HepG2 (cell line): ENCODE data around the gene PPCDC. TPM values are rescaled to one million over a fixed set of nuclear protein-coding genes. Genes with fewer than 3 reads are reported as not detected.

Source experiments
- ARNT2 ChIP-seq: sonication (generic); formaldehyde crosslinking; IDR thresholded peaks from 2 replicates; pipeline ENCODE4 v1.8.0; 2022; ENCODE audit warnings: mild to moderate bottlenecking, low read depth, missing genetic modification reagents, moderate library complexity
- ATF1 ChIP-seq: IDR thresholded peaks from 2 replicates; pipeline ENCODE4 v1.6.1; 2016; ENCODE audit warnings: mild to moderate bottlenecking, control low read depth
- FOSL1 ChIP-seq: sonication (generic); formaldehyde crosslinking; IDR thresholded peaks from 2 replicates; pipeline ENCODE4 v1.9.0; 2021; ENCODE audit warnings: missing genetic modification reagents, borderline replicate concordance
- FOSL2 ChIP-seq: sonication (generic); formaldehyde crosslinking; IDR thresholded peaks from 2 replicates; pipeline ENCODE4 v1.4.0; 2020; ENCODE audit warnings: missing genetic modification reagents
- HCFC1 ChIP-seq: fragments of 150-350 bp; IDR thresholded peaks from 2 replicates; pipeline ENCODE4 v1.6.1; 2014; ENCODE audit warnings: low read depth, low read length
- HOXA3 ChIP-seq: sonication (generic); formaldehyde crosslinking; IDR thresholded peaks from 2 replicates; pipeline ENCODE4 v1.5.0; 2020; ENCODE audit warnings: missing genetic modification reagents
- MIER3 ChIP-seq: IDR thresholded peaks from 2 replicates; pipeline ENCODE4 v1.6.1; 2016; ENCODE audit warnings: missing compliant biosample characterization, borderline replicate concordance
- NAIF1 ChIP-seq: sonication (generic); formaldehyde crosslinking; IDR thresholded peaks from 2 replicates; pipeline ENCODE4 v1.5.0; 2020; ENCODE audit warnings: mild to moderate bottlenecking, missing genetic modification reagents, borderline replicate concordance
- NFYB ChIP-seq: sonication (generic); formaldehyde crosslinking; IDR thresholded peaks from 2 replicates; pipeline ENCODE4 v1.4.0; 2020; ENCODE audit warnings: missing genetic modification reagents
- NFYC ChIP-seq: IDR thresholded peaks from 2 replicates; pipeline ENCODE4 v1.6.1; 2016; ENCODE audit warnings: missing genetic modification reagents, missing compliant biosample characterization
- RCOR2 ChIP-seq: IDR thresholded peaks from 2 replicates; pipeline ENCODE4 v1.6.1; 2016; ENCODE audit warnings: missing biosample characterization, missing genetic modification reagents
- REXO4 ChIP-seq: sonication (generic); formaldehyde crosslinking; IDR thresholded peaks from 2 replicates; pipeline ENCODE4 v1.8.0; 2022; ENCODE audit warnings: missing genetic modification reagents, mild to moderate bottlenecking, borderline replicate concordance
- SAFB2 ChIP-seq: sonication (generic); formaldehyde crosslinking; IDR thresholded peaks from 2 replicates; pipeline ENCODE4 v1.5.1; 2020; ENCODE audit warnings: missing genetic modification reagents, low read depth, mild to moderate bottlenecking, borderline replicate concordance
- SMYD3 ChIP-seq: sonication (generic); formaldehyde crosslinking; IDR thresholded peaks from 2 replicates; pipeline ENCODE4 v1.8.1; 2023; ENCODE audit warnings: mild to moderate bottlenecking, missing genetic modification reagents
- STAT5B ChIP-seq: sonication (generic); formaldehyde crosslinking; IDR thresholded peaks from 2 replicates; pipeline ENCODE4 v1.4.0; 2020; ENCODE audit warnings: missing genetic modification reagents
- ZBTB38 ChIP-seq: sonication (generic); formaldehyde crosslinking; IDR thresholded peaks from 2 replicates; pipeline ENCODE4 v1.5.1; 2020; ENCODE audit warnings: mild to moderate bottlenecking, missing genetic modification reagents
- ZKSCAN5 ChIP-seq: sonication (generic); formaldehyde crosslinking; IDR thresholded peaks from 2 replicates; pipeline ENCODE4 v1.5.1; 2020; ENCODE audit warnings: mild to moderate bottlenecking, missing genetic modification reagents
- ZMYM4 ChIP-seq: sonication (generic); formaldehyde crosslinking; IDR thresholded peaks from 2 replicates; pipeline ENCODE4 v1.8.1; 2023; ENCODE audit warnings: mild to moderate bottlenecking, missing genetic modification reagents
- ZNF124 ChIP-seq: sonication (generic); formaldehyde crosslinking; IDR thresholded peaks from 2 replicates; pipeline ENCODE4 v1.4.0; 2020; ENCODE audit warnings: missing genetic modification reagents
- ZNF160 ChIP-seq: sonication (generic); formaldehyde crosslinking; IDR thresholded peaks from 2 replicates; pipeline ENCODE4 v1.8.0; 2022; ENCODE audit warnings: mild to moderate bottlenecking, inconsistent platforms, missing genetic modification reagents
- ZNF317 ChIP-seq: sonication (generic); formaldehyde crosslinking; IDR thresholded peaks from 2 replicates; pipeline ENCODE4 v1.5.0; 2020; ENCODE audit warnings: mild to moderate bottlenecking, missing genetic modification reagents
- ZNF44 ChIP-seq: sonication (generic); formaldehyde crosslinking; IDR thresholded peaks from 2 replicates; pipeline ENCODE4 v1.5.1; 2020; ENCODE audit warnings: mild to moderate bottlenecking, missing genetic modification reagents
- ZNF556 ChIP-seq: sonication (generic); formaldehyde crosslinking; IDR thresholded peaks from 2 replicates; pipeline ENCODE4 v1.4.0; 2020; ENCODE audit warnings: mild to moderate bottlenecking, missing genetic modification reagents, borderline replicate concordance
- ZNF775 ChIP-seq: sonication (generic); formaldehyde crosslinking; IDR thresholded peaks from 2 replicates; pipeline ENCODE4 v1.4.0; 2020; ENCODE audit warnings: missing genetic modification reagents, mild to moderate bottlenecking, moderate library complexity, borderline replicate concordance
- ZSCAN12 ChIP-seq: sonication (generic); formaldehyde crosslinking; IDR thresholded peaks from 2 replicates; pipeline ENCODE4 v1.9.0; 2021; ENCODE audit warnings: mild to moderate bottlenecking, missing genetic modification reagents
- polyA plus RNA-seq, 8 experiments: library from polyadenylated mRNA; depleted of rRNA in 3 of 8; stranded (reverse) in 7 of 8; unstranded in 1 of 8; fragments of >200 nt; fragmentation: Illumina TruSeq in 4 of 8; extraction: Trizol in 4 of 8; gene quantifications; 2 replicates each; pipeline versions ENCODE4 v1.2.1 to v1.2.3, GENCODE V29; 2011 to 2016; ENCODE audit warnings: low read depth in 4 of 8, missing spikeins in 1 of 8, mixed read lengths in 1 of 8; ENCODE audit not compliant: insufficient read depth in 1 of 8
- total RNA-seq, 5 experiments: library from RNA; depleted of rRNA; stranded (reverse); fragments of >200 nt; fragmentation: Illumina TruSeq; extraction: Trizol; gene quantifications; 2 replicates each; pipeline ENCODE4 v1.2.3, GENCODE V29; 2016; ENCODE audit warnings: low read depth in 1 of 5
- TF ChIP-seq, protein P1 (sequence below): sonication (generic); formaldehyde crosslinking; IDR thresholded peaks from 2 replicates; pipeline ENCODE4 v1.5.0; 2020; ENCODE audit warnings: mild to moderate bottlenecking, missing genetic modification reagents
- TF ChIP-seq, protein P2 (sequence below): IDR thresholded peaks from 2 replicates; pipeline ENCODE4 v1.6.1; 2016; ENCODE audit warnings: missing biosample characterization, missing genetic modification reagents, low read depth
- TF ChIP-seq, protein P3 (sequence below): sonication (generic); formaldehyde crosslinking; IDR thresholded peaks from 2 replicates; pipeline ENCODE4 v1.5.0; 2020; ENCODE audit warnings: missing genetic modification reagents

Gene PPCDC
- total and polyA plus RNA-seq, 2 of the 13 experiments (the other 11 are each of a cell fraction or from before 2014, with no cell fraction given), result 12.3 to 12.8 TPM

DNA sequence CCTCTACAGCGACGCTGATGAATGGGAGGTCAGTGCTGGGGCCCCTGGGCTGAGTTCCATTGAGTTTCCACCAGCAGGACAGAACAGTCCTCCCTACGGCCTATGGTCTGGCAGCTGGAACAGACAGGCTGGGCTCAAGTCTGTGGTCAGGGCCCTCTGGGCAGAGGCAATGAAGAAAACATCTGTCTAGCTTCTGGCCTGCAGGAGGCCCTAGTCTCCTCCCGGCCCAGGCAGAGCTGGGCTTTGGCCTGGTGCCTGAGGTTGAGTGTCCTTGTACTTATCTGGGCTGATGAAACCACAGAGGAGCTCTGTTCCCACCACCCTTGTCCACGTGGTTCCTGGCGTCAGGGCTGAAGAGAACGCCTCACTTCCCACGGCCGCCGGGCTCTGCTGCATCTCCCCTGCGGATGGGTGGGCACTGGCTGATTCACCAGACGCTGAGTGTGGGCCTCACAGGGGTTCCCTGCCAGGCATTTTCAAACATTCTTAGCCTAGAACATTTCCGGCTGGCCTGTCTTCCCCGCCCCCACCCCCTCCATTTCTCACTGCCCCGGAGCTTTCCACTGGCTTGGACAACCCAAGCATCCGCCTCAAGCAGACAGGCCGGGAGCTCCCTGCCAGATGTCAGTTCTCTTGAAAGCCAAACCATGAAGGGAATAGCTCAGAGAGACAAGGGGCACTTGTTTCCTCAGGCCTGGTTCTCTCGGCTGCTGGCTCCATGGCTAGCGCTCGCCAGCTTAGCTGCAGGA lies 20.3 kb downstream of the PPCDC start (continued):
- TF ChIP-seq HCFC1 (no peak), ZNF775 (CRISPR knock-in tag) (no peak), STAT5B (CRISPR knock-in tag) (no peak), RCOR2 (CRISPR knock-in tag) (peak; percentile 22), ZKSCAN5 (CRISPR knock-in tag) (0 out of 2 replicates have a peak, but pooled peaks have one; percentile 47), NAIF1 (CRISPR knock-in tag) (no peak), ZNF556 (no peak; the same call in 1 of the 2 replicates), SAFB2 (CRISPR knock-in tag) (no peak), HOXA3 (CRISPR knock-in tag) (peak; percentile 77), MIER3 (CRISPR knock-in tag) (peak; percentile 78; the same call in 1 of the 2 replicates), FOSL1 (no peak), SMYD3 (0 out of 2 replicates have a peak, but pooled peaks have one; percentile 18), ZNF44 (CRISPR knock-in tag) (no peak), ARNT2 (peak; percentile 80), ZMYM4 (CRISPR knock-in tag) (peak; percentile 90), ZSCAN12 (CRISPR knock-in tag) (no peak), ZNF160 (CRISPR knock-in tag) (no peak), ZNF124 (CRISPR knock-in tag) (no peak), ZBTB38 (CRISPR knock-in tag) (peak; percentile 40; the same call in 1 of the 2 replicates), NFYC (CRISPR knock-in tag) (no peak), REXO4 (CRISPR knock-in tag) (no peak), FOSL2 (CRISPR knock-in tag) (peak; percentile 84), ZNF317 (0 out of 2 replicates have a peak, but pooled peaks have one; percentile 40), ATF1 (CRISPR knock-in tag) (no peak), NFYB (CRISPR knock-in tag) (no peak)
- TF ChIP-seq, protein P1, sequence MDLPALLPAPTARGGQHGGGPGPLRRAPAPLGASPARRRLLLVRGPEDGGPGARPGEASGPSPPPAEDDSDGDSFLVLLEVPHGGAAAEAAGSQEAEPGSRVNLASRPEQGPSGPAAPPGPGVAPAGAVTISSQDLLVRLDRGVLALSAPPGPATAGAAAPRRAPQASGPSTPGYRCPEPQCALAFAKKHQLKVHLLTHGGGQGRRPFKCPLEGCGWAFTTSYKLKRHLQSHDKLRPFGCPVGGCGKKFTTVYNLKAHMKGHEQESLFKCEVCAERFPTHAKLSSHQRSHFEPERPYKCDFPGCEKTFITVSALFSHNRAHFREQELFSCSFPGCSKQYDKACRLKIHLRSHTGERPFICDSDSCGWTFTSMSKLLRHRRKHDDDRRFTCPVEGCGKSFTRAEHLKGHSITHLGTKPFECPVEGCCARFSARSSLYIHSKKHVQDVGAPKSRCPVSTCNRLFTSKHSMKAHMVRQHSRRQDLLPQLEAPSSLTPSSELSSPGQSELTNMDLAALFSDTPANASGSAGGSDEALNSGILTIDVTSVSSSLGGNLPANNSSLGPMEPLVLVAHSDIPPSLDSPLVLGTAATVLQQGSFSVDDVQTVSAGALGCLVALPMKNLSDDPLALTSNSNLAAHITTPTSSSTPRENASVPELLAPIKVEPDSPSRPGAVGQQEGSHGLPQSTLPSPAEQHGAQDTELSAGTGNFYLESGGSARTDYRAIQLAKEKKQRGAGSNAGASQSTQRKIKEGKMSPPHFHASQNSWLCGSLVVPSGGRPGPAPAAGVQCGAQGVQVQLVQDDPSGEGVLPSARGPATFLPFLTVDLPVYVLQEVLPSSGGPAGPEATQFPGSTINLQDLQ (CRISPR knock-in tag), result 0 out of 2 replicates have a peak, but pooled peaks have one; percentile 41
- TF ChIP-seq, protein P2, sequence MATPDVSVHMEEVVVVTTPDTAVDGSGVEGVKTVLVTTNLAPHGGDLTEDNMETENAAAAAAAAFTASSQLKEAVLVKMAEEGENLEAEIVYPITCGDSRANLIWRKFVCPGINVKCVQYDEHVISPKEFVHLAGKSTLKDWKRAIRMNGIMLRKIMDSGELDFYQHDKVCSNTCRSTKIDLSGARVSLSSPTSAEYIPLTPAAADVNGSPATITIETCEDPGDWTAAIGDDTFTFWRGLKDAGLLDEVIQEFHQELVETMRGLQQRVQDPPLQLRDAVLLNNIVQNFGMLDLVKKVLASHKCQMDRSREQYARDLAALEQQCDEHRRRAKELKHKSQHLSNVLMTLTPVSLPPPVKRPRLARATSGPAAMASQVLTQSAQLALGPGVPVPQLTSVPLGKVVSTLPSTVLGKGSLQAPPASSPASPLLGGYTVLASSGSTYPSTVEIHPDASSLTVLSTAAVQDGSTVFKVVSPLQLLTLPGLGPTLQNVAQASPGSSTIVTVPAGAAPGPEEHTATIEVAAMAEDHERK (CRISPR knock-in tag), result no peak
- TF ChIP-seq, protein P3, sequence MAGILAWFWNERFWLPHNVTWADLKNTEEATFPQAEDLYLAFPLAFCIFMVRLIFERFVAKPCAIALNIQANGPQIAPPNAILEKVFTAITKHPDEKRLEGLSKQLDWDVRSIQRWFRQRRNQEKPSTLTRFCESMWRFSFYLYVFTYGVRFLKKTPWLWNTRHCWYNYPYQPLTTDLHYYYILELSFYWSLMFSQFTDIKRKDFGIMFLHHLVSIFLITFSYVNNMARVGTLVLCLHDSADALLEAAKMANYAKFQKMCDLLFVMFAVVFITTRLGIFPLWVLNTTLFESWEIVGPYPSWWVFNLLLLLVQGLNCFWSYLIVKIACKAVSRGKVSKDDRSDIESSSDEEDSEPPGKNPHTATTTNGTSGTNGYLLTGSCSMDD (CRISPR knock-in tag), result no peak
